HG03196 (cell line): ENCODE data around the gene RGCC.
"Not testable (repeated sequence)": the region's sequence is repeated elsewhere in the genome, so short reads cannot be mapped to it uniquely, and the experiment has no call there.

Experiments used
- ATAC-seq: cut with Tn5 transposase; IDR thresholded peaks from one replicate; pipeline ENCODE4 v1.9.1; 2021; ENCODE audit not compliant: unreplicated experiment

Gene RGCC

GRCh38 chr13:41456768-41457588 is at the start of gene RGCC:
Gene RGCC, plus strand, starts transcription at chr13:41457550. Its CDS starts 158 bp downstream, at chr13:41457708.
- ATAC-seq, result peak; percentile 50

DNA sequence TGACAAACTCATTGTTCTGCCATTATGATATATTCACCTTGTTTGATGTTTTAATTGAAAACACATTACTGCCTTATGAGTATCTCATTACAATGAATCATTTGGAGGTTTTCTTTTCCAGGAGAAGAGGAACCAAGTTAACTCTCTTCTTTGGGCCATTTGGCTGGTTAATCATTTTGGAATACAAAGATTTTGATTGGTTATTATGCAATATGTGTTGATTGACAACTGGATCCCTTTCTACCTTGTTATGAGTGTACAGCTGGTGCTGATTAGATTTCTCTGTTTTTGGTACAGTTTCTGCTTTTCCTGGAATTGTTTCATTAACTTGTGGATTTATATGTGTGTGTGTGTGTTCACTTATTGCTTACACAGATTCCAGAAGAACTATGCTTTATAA is 49.2 kb upstream of the RGCC start:
- no peak for ATAC-seq

DNA sequence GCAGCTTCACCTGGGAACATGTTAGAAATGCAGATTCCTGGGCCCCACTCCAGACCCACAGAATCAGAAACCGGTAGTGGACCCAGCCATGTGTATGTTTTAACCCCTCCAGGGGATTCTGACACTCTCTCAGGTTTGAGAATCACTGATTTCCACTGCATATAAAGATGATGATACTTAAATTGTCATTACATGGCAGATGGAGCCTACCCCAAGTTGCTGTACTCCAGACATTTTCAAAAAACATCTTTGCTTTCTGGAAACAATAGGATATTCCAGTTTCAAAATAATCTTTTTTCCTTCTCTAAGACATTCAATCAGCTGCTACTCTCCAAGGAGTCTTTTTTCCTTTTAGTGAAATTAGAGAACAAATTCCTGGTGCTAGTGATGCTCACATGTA is 48.6 kb upstream of the RGCC start:
- ATAC-seq, result no peak

- no peak for ATAC-seq
Measured at GRCh38 chr13:41409611-41410010, 47.7 kb upstream of the RGCC start.

DNA sequence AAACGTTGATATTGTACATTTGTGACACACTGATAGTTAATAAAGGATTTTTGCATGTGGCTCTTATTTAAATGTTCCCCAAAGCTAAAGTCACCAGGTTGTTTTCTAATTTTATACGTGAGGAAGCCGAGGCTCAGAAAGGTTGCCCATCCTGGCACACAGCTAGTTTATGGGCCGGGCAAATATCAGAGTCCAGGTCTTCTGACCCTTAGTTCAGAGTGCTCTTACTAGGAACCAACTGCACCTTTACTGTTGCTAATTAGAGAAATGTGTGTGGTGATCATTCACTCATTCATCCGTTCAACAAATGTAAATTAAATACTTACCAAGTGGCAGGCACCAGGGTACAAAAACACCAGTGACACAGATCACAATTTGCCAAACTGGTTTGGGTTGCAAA is 46.3 kb upstream of the RGCC start:
- no peak for ATAC-seq

DNA sequence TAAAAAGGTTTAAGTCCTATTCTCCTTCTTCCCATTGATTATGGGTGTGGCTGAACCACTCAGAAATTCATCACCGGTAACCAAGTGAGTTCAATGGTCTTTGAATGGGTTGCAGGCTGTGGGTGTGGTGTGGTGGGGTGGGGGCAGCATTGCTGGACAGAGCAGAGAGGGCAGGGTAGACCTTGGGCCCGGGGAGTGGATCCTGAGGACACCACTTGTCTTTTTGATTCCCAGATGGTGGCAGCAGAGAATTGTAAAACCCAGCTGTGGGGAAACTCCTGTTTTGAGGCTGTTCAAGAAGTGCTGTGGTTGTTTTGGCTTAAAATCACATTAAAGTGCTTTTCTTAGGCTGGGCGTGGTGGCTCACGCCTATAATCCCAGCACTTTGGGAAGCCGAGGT is 45.8 kb upstream of the RGCC start:
- no peak for ATAC-seq

DNA sequence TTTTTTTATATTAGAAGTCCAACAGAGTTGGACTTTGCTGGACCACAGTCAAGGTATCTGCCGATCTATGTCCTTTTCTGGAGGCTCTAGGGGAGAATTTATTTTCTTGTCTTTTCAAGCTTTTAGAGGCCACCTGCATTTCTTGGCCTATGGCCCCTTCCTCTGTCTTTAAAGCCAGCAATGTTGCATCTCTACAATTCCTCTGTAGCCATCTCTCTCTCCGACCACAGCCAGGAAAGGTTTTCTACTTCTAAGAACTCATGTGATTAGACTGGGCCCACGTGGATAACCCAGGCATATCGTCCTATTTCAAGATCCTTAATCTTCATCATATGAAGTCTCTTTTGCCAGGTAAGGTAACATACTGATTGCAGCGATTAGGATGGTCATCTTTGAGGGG is 43.5 kb upstream of the RGCC start:
- ATAC-seq, result no peak

- no peak for ATAC-seq
Measured at GRCh38 chr13:41416276-41416675, 41.1 kb upstream of the RGCC start.

- no peak for ATAC-seq
Measured at GRCh38 chr13:41418027-41418426, 39.3 kb upstream of the RGCC start.

- ATAC-seq, result no peak
Measured at GRCh38 chr13:41418731-41419130, 38.6 kb upstream of the RGCC start.

- no peak for ATAC-seq
Measured at GRCh38 chr13:41419206-41419605, 38.1 kb upstream of the RGCC start.

DNA sequence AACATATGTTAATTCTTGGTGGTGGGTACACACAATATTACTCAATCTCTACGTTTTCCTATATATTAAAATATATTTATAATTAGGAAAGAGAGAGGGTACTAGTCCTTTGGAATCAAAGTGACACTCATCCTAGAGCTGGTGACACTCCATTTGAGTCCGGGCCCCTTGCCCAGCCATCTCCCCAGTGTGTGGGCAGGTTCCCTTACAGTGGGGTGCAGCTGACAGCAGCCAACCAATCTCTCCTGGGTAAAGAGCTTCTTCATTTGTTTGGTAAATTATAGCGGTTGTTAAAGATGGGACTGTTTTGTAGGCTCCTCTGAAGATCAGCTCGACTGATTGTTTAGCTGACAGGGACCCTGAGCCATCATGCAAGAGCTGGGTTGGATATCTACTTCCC is 37.2 kb upstream of the RGCC start:
- no peak for ATAC-seq

DNA sequence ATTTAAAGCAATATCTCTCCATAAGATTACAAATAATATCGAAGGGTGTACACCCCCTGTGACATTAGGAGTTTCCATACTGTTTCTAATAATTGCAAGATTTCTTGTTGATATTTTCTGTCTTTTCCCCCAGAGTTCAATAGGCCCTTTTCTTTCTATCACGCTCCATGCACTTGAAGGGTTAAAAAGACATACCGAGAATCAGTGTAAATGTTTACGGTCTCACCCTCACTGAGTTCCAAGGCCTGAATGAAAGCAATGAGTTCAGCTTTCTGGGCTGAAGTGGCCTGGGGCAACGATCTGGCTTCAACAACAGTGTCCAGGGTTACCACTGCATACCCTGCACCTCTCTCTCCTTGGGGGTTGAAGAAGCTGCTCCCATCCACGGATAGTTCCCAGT is 36.0 kb upstream of the RGCC start:
- not testable (repeated sequence) for ATAC-seq

DNA sequence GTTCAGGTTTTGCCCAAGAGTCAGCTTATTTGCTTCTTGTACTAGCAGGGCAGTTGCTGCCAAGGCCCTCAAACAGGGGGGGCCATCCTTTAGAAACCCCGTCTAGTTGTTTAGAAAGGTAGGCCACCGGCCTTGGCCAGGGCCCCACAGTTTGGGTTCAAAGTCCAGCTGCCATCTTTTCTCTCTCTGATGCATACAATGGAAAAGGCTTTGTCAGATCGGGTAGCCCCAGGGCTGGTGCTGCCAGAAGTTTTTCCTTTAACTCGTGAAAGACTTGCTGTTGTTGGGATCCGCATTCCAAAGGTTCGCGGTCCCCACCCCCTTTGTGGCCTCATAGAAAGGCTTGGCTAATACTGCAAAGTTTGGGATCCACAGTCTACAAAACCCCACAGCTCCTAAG is 35.4 kb upstream of the RGCC start:
- not testable (repeated sequence) for ATAC-seq

DNA sequence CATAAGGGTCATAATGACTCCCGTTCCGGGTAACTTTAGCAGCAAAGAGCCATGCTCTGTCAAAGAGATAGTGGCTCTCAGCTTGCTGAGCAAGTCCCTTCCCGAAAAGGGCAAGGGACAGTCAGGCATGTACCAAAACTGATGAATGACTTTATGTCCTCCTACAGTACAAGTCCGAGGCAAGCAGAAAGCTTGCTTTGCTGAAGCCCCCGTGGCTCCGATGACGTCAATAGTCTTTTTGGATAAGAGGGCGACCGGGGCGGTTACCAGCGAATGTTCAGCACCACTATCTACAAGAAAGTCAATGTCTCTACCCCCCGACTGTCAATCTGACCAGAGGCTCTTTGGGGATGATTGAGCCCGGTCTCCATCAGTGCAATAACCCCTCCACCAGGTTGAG is 34.1 kb upstream of the RGCC start:
- not testable (repeated sequence) for ATAC-seq

GRCh38 chr13:41424675-41425074 is 32.7 kb upstream of the RGCC start:
- not testable (repeated sequence) for ATAC-seq

DNA sequence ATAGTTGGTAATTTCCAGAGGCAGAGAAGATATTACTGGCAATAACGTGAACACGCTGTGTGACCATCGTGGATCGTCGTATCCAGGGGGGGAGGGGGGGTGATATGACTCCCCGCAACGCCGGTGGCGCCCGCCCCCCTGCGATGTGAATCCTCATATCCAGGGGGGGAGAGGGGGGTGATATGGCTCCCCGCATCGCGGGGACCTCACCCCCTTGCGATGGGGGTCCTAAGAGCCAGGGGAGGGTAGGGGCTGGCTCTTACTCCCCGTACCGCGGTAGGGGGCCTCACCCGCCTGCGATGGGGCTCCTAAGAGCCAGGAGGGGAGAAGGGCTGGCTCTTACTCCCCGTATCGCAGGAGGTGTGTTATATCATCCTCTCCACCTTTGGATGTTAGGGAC is 31.3 kb upstream of the RGCC start:
- no peak for ATAC-seq

DNA sequence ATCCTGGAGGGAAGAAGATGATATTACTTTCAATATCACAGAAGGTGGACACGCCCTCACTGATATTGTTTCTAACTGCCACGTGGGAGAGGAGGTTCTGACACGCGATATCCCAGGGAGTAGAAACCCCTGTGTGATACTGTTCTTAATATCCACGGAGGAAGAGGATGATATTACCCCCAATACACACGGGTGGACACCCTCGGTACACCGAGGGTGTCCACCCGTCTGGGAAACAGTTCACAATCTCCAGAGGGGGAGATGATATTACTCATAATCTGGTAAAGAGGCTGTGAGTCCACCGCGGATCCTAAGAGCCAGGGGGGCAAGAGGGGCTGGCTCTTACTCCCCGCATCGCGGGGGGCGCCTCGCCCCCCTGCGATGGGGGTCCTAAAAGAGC is 29.7 kb upstream of the RGCC start:
- ATAC-seq, result no peak

DNA sequence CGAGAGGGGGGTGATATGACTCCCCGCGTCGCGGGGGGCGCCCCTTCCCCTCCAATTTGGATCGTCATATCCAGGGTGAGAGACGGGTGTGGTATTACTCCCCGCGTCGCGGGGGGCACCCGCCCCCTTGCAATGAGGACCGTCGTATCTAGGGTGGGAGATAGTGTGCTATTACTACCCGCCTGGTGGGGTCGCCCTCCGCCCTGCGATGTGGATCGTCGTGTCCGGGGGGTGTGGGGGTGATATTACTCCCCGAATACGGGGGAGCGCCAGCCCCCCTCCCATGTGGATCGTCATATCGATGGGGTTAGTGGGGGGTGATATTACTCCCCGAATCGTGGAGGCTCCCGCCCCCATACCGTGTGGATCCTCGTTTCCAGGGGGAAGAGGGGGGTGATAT is 29.2 kb upstream of the RGCC start:
- no peak for ATAC-seq

GRCh38 chr13:41434030-41434429 is 23.3 kb upstream of the RGCC start:
- ATAC-seq, result not testable (repeated sequence)

DNA sequence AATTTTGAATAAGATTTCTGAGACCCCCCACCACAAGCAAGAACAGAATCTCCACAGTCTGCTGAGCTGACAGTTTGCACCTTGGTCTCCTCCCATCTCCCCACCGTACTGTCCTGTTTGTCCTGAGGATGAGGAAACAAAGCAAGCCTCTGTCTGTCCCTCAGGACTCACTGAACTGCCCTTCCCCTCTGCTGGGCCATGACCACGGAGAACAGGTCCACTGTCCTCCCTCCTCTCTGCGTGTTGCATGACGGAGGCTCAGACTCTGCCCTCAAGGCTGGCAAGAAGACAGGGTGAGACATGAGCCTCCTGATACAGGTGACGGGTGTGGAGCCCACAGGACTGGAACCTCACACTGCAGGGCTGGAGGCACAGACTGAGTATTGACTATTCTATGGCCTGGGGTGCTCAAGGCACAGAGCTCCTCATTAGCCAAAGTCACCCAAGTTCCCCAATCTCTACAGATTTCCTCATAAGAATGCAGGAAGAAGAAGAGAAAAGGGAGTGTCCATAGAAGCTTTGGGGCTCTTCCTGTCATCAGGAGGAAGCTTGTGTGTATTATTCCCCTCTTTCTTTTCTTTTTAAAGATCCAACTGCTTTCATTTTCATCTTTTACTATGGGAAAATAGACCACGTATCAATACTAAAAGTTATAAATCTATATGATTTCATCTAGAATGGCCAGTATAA is 22.4 kb upstream of the RGCC start:
- ATAC-seq, result no peak

GRCh38 chr13:41443969-41444368 is 13.4 kb upstream of the RGCC start:
- no peak for ATAC-seq

GRCh38 chr13:41452462-41452861 is 4.9 kb upstream of the RGCC start:
- ATAC-seq, result no peak
